ENCODE measurements around the gene RPSA.

The RPSA gene

GRCh38 chr3:39447637-39448483 is 41.3 kb downstream of the RPSA start:
- H3K79me2 ChIP-seq (ENCODE audit: control insufficient read depth, low read length): no peaks in the 10 kb centered on the region
- no peak overlapping the region for H3K4me3 ChIP-seq (ENCODE audit: low read length)
- H3K27me3 ChIP-seq (ENCODE audit: control insufficient read depth, low read length): peaks cover 4% of the 10 kb centered on the region; the same call in 1 of the 2 replicates
- H3K4me2 ChIP-seq (ENCODE audit: low read length): no peak overlapping the region
- H3K4me1 ChIP-seq (ENCODE audit: control insufficient read depth, low read length): no peaks in the 10 kb centered on the region
- no peaks in the 10 kb centered on the region for H4K20me1 ChIP-seq (ENCODE audit: control insufficient read depth, insufficient read depth, low read depth, low read length)
- no peaks in the 10 kb centered on the region for H3F3A ChIP-seq (ENCODE audit: control insufficient read depth, insufficient read depth)
- no peak for TF ChIP-seq EZH2phosphoT487 (IDR thresholded peaks at IDR 0.05; ENCODE audit: borderline replicate concordance, low read length)
- peak; percentile 89 for TF ChIP-seq CTCF (IDR thresholded peaks at IDR 0.05; ENCODE audit: low read depth, low read length, poor library complexity, severe bottlenecking)
- H3K27ac ChIP-seq (ENCODE audit: low read depth, low read length): no peak overlapping the region
- no peaks in the 10 kb centered on the region for H3K36me3 ChIP-seq (ENCODE audit: control insufficient read depth, low read length)
- no peaks in the 10 kb centered on the region for H3K9me2 ChIP-seq (replicated peaks; ENCODE audit: control insufficient read depth, low read length)
- no peaks in the 10 kb centered on the region for H3K9me3 ChIP-seq (ENCODE audit: control insufficient read depth, insufficient read depth, low read length)

GRCh38 chr3:39448506-39449233 is 42.1 kb downstream of the RPSA start:
- no peaks in the 10 kb centered on the region for H4K20me1 ChIP-seq (ENCODE audit: control insufficient read depth, insufficient read depth, low read depth, low read length)
- no peak overlapping the region for H3K27ac ChIP-seq (ENCODE audit: low read depth, low read length)
- no peaks in the 10 kb centered on the region for H3K79me2 ChIP-seq (ENCODE audit: control insufficient read depth, low read length)

GRCh38 chr3:39449796-39450195 is 43.3 kb downstream of the RPSA start:
- no peak overlapping the region for H3K4me3 ChIP-seq (ENCODE audit: low read length)
- TF ChIP-seq CTCF (IDR thresholded peaks at IDR 0.05; ENCODE audit: low read depth, low read length, poor library complexity, severe bottlenecking): no peak
- no peak for TF ChIP-seq EZH2phosphoT487 (IDR thresholded peaks at IDR 0.05; ENCODE audit: borderline replicate concordance, low read length)
- H3K9me3 ChIP-seq (ENCODE audit: control insufficient read depth, insufficient read depth, low read length): no peaks in the 10 kb centered on the region
- H3K79me2 ChIP-seq (ENCODE audit: control insufficient read depth, low read length): no peaks in the 10 kb centered on the region
- no peaks in the 10 kb centered on the region for H3F3A ChIP-seq (ENCODE audit: control insufficient read depth, insufficient read depth)
- H3K4me1 ChIP-seq (ENCODE audit: control insufficient read depth, low read length): no peaks in the 10 kb centered on the region
- peaks cover 4% of the 10 kb centered on the region; the same call in 1 of the 2 replicates for H3K27me3 ChIP-seq (ENCODE audit: control insufficient read depth, low read length)
- H4K20me1 ChIP-seq (ENCODE audit: control insufficient read depth, insufficient read depth, low read depth, low read length): no peaks in the 10 kb centered on the region
- no peaks in the 10 kb centered on the region for H3K36me3 ChIP-seq (ENCODE audit: control insufficient read depth, low read length)
- H3K27ac ChIP-seq (ENCODE audit: low read depth, low read length): no peak overlapping the region
- H3K4me2 ChIP-seq (ENCODE audit: low read length): no peak overlapping the region
- H3K9me2 ChIP-seq (replicated peaks; ENCODE audit: control insufficient read depth, low read length): no peaks in the 10 kb centered on the region

More at GRCh38 chr3:39448506-39449233, 42.1 kb downstream of the RPSA start:
- no peaks in the 10 kb centered on the region for H3K4me1 ChIP-seq (ENCODE audit: control insufficient read depth, low read length)
- H3K4me2 ChIP-seq (ENCODE audit: low read length): no peak overlapping the region
- H3K9me3 ChIP-seq (ENCODE audit: control insufficient read depth, insufficient read depth, low read length): no peaks in the 10 kb centered on the region
- no peak for TF ChIP-seq EZH2phosphoT487 (IDR thresholded peaks at IDR 0.05; ENCODE audit: borderline replicate concordance, low read length)
- no peak for TF ChIP-seq CTCF (IDR thresholded peaks at IDR 0.05; ENCODE audit: low read depth, low read length, poor library complexity, severe bottlenecking)
- H3F3A ChIP-seq (ENCODE audit: control insufficient read depth, insufficient read depth): no peaks in the 10 kb centered on the region
- H3K36me3 ChIP-seq (ENCODE audit: control insufficient read depth, low read length): no peaks in the 10 kb centered on the region
- H3K9me2 ChIP-seq (replicated peaks; ENCODE audit: control insufficient read depth, low read length): no peaks in the 10 kb centered on the region
- H3K4me3 ChIP-seq (ENCODE audit: low read length): no peak overlapping the region
- peaks cover 4% of the 10 kb centered on the region; the same call in 1 of the 2 replicates for H3K27me3 ChIP-seq (ENCODE audit: control insufficient read depth, low read length)

Data from DOHH2 (cell line).